NK-92 (cell line): ENCODE measurements around the gene STAT5B.
"Not testable (repeated sequence)": the region's sequence is repeated elsewhere in the genome, so short reads cannot be mapped to it uniquely, and the experiment has no call there.

Source experiments
- DNase-seq: peaks from one replicate; lab custom pipeline; 2025; ENCODE audit not compliant: unreplicated experiment; lab: John Stamatoyannopoulos, UW

STAT5B gene

GRCh38 chr17:42241871-42242270 is 34.3 kb downstream of the STAT5B start:
- DNase-seq = no peak

GRCh38 chr17:42240863-42241262 is 35.3 kb downstream of the STAT5B start:
- not testable (repeated sequence) for DNase-seq

- no peak for DNase-seq
Measured at GRCh38 chr17:42240201-42240600, 36.0 kb downstream of the STAT5B start.

- not testable (repeated sequence) for DNase-seq
Measured at GRCh38 chr17:42239576-42239975, 36.6 kb downstream of the STAT5B start.

GRCh38 chr17:42236760-42237159 is 39.4 kb downstream of the STAT5B start:
- DNase-seq = no peak

GRCh38 chr17:42233994-42234393 is 42.2 kb downstream of the STAT5B start:
- DNase-seq = no peak

- no peak for DNase-seq
Measured at GRCh38 chr17:42233156-42233555, 43.0 kb downstream of the STAT5B start.

- DNase-seq = no peak
Measured at GRCh38 chr17:42230225-42230624, 46.0 kb downstream of the STAT5B start.

- no peak for DNase-seq
Measured at GRCh38 chr17:42227849-42228700, 48.1 kb downstream of the STAT5B start.

- no peak for DNase-seq
Measured at GRCh38 chr17:42225646-42226045, 50.5 kb downstream of the STAT5B start.

GRCh38 chr17:42224651-42225050 is 51.5 kb downstream of the STAT5B start:
- no peak for DNase-seq

- no peak for DNase-seq
Measured at GRCh38 chr17:42221886-42222745, 54.1 kb downstream of the STAT5B start.

GRCh38 chr17:42219280-42219679 is 56.9 kb downstream of the STAT5B start:
- DNase-seq = not testable (repeated sequence)

GRCh38 chr17:42214156-42214555 is 62.0 kb downstream of the STAT5B start:
- DNase-seq = no peak

GRCh38 chr17:42212382-42212781 is 63.8 kb downstream of the STAT5B start:
- no peak for DNase-seq

- DNase-seq = not testable (repeated sequence)
Measured at GRCh38 chr17:42211921-42212341, 64.3 kb downstream of the STAT5B start.

- no peak for DNase-seq
Measured at GRCh38 chr17:42210046-42210445, 66.1 kb downstream of the STAT5B start.

GRCh38 chr17:42206153-42206612 is 70.0 kb downstream of the STAT5B start:
- DNase-seq = not testable (repeated sequence)

- DNase-seq = no peak
Measured at GRCh38 chr17:42203354-42203753, 72.8 kb downstream of the STAT5B start.

GRCh38 chr17:42202696-42203095 is 73.5 kb downstream of the STAT5B start:
- DNase-seq = no peak

GRCh38 chr17:42202159-42202558 is 74.0 kb downstream of the STAT5B start:
- no peak for DNase-seq

GRCh38 chr17:42201458-42201772 is 74.8 kb downstream of the STAT5B start:
- DNase-seq = no peak
